ENCODE data around the gene TSEN54. TPM values are rescaled to one million over a fixed set of nuclear protein-coding genes. Genes with fewer than 3 reads are reported as not detected.

Gene TSEN54
- polyA plus RNA-seq, 1 donor (not counting 4 experiments of a cell fraction or from before 2014, with no cell fraction given): 24.1 TPM

- H3K36me3 ChIP-seq (ENCODE audit: control insufficient read depth in 2 of 2, extremely low read depth in 1 of 2, insufficient read depth in 2 of 2, low read length in 2 of 2): peaks cover 0 to 2% of the 10 kb centered on the region in 2 experiments
- no peak overlapping the region for H3K4me3 ChIP-seq (ENCODE audit: control insufficient read depth in 2 of 3, extremely low read depth in 1 of 3, insufficient read depth in 2 of 3, low read depth in 1 of 3, low read length in 3 of 3)
- no peak overlapping the region for H3K4me2 ChIP-seq (ENCODE audit: control insufficient read depth, extremely low read depth, insufficient read depth, low read depth, low read length)
- dilution Hi-C loops (cut with MboI; ENCODE audit: extremely low pct_ligation_motif_present, low sequenced_read_pairs): no loop called here
- peaks cover 2% of the 10 kb centered on the region for H4K20me1 ChIP-seq (ENCODE audit: control insufficient read depth, extremely low read depth, insufficient read depth, low read length)
- H3K9me3 ChIP-seq (ENCODE audit: control insufficient read depth, low read depth, low read length): no peaks in the 10 kb centered on the region
- DNase-seq (ENCODE audit: low read depth, low spot score) (no peak), FAIRE-seq (no peak)
- no peaks in the 10 kb centered on the region for H3K9me1 ChIP-seq (ENCODE audit: control insufficient read depth, extremely low read depth, insufficient read depth, low read length)
- no peak overlapping the region for H3K27ac ChIP-seq (ENCODE audit: control insufficient read depth, insufficient read depth, low read length)
- H3K27me3 ChIP-seq (ENCODE audit: control insufficient read depth, extremely low read depth, insufficient read depth, low read length): no peaks in the 10 kb centered on the region
- H3K9ac ChIP-seq (ENCODE audit: control insufficient read depth, extremely low read depth, insufficient read depth, low read length): no peak overlapping the region
- H3K4me1 ChIP-seq (ENCODE audit: control insufficient read depth, extremely low read depth, insufficient read depth, low read length): peaks cover 8% of the 10 kb centered on the region
- no peak for TF ChIP-seq CTCF (optimal IDR thresholded peaks at IDR 0.05 in 1 of 3, IDR thresholded peaks at IDR 0.05 in 1 of 3, conservative IDR thresholded peaks at IDR 0.05 in 1 of 3; ENCODE audit: extremely low read depth in 1 of 3, insufficient read depth in 2 of 3, low read length in 3 of 3)
- H2AFZ ChIP-seq (ENCODE audit: control insufficient read depth, low read length): no peak overlapping the region
- no peaks in the 10 kb centered on the region for H3K79me2 ChIP-seq (ENCODE audit: control insufficient read depth, insufficient read depth, low read length)
These were observed 24.7 kb downstream of the TSEN54 start for GRCh38 chr17:75540923-75541503.

GRCh38 chr17:75542229-75542628 lies 25.9 kb downstream of the TSEN54 start:
- FAIRE-seq: no peak
- no peak overlapping the region for H3K27ac ChIP-seq (ENCODE audit: control insufficient read depth, insufficient read depth, low read length)
- peaks cover 0 to 4% of the 10 kb centered on the region in 2 experiments for H3K36me3 ChIP-seq (ENCODE audit: control insufficient read depth in 2 of 2, extremely low read depth in 1 of 2, insufficient read depth in 2 of 2, low read length in 2 of 2)
- dilution Hi-C loops (cut with MboI; ENCODE audit: extremely low pct_ligation_motif_present, low sequenced_read_pairs): no loop called here
- H4K20me1 ChIP-seq (ENCODE audit: control insufficient read depth, extremely low read depth, insufficient read depth, low read length): peaks cover 2% of the 10 kb centered on the region
- no peaks in the 10 kb centered on the region for H3K27me3 ChIP-seq (ENCODE audit: control insufficient read depth, extremely low read depth, insufficient read depth, low read length)
- H3K4me3 ChIP-seq (ENCODE audit: control insufficient read depth in 2 of 3, extremely low read depth in 1 of 3, insufficient read depth in 2 of 3, low read depth in 1 of 3, low read length in 3 of 3): no peak overlapping the region
- H3K79me2 ChIP-seq (ENCODE audit: control insufficient read depth, insufficient read depth, low read length): no peaks in the 10 kb centered on the region
- no peak overlapping the region for H3K9ac ChIP-seq (ENCODE audit: control insufficient read depth, extremely low read depth, insufficient read depth, low read length)
- TF ChIP-seq EZH2 (IDR thresholded peaks at IDR 0.05; ENCODE audit: low read length): no peak
- TF ChIP-seq CTCF (optimal IDR thresholded peaks at IDR 0.05 in 1 of 3, IDR thresholded peaks at IDR 0.05 in 1 of 3, conservative IDR thresholded peaks at IDR 0.05 in 1 of 3; ENCODE audit: extremely low read depth in 1 of 3, insufficient read depth in 2 of 3, low read length in 3 of 3): no peak
- H3K4me1 ChIP-seq (ENCODE audit: control insufficient read depth, extremely low read depth, insufficient read depth, low read length): peaks cover 8% of the 10 kb centered on the region
- H3K9me1 ChIP-seq (ENCODE audit: control insufficient read depth, extremely low read depth, insufficient read depth, low read length): no peaks in the 10 kb centered on the region
- no peak for DNase-seq (ENCODE audit: low read depth, low spot score)
- H2AFZ ChIP-seq (ENCODE audit: control insufficient read depth, low read length): no peak overlapping the region
- H3K9me3 ChIP-seq (ENCODE audit: control insufficient read depth, low read depth, low read length): no peaks in the 10 kb centered on the region
- no peak overlapping the region for H3K4me2 ChIP-seq (ENCODE audit: control insufficient read depth, extremely low read depth, insufficient read depth, low read depth, low read length)

Measured in keratinocyte (primary cell).